ENCODE data around the gene PKP1.

PKP1 gene

DNA sequence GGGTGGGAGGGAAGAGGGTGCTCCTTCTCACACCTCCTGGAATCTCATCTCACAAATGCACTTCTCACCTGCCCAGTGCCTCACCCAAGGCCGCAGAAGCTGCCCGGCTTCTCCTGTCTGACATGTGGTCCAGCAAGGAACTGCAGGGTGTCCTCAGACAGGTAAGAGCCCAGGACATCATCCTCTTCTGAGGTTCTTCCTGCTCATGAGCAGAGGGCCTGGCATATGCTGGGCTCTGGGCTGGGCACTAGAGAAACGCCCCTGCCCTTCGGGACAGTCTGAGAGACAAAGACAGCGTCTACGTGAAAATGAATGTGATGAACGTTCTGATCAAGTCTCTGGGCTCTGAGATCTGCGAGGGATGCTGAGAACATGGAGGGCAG is 42.4 kb downstream of the PKP1 start:
- Histone ChIP-seq H3K27me3 (ENCODE audit: control insufficient read depth in 1 of 2, insufficient read depth in 2 of 2, low read length in 2 of 2) (peaks cover 0 to 6% of the 10 kb centered on the region in 2 donors), H3K9me3 (ENCODE audit: control insufficient read depth in 1 of 2, low read length in 2 of 2) (no peaks in the 10 kb centered on the region), H3K4me1 (ENCODE audit: control insufficient read depth in 1 of 2, insufficient read depth in 2 of 2, low read length in 2 of 2) (no peaks in the 10 kb centered on the region), H3K27ac (ENCODE audit: low read depth, low read length) (no peak overlapping the region), H3K4me3 (ENCODE audit: low read depth in 1 of 2, low read length in 2 of 2) (no peak overlapping the region), H3K36me3 (ENCODE audit: control insufficient read depth in 1 of 2, insufficient read depth in 2 of 2, low read length in 2 of 2) (no peaks in the 10 kb centered on the region), H3K9ac (ENCODE audit: low read depth in 1 of 2, low read length in 2 of 2) (no peak overlapping the region)

DNA sequence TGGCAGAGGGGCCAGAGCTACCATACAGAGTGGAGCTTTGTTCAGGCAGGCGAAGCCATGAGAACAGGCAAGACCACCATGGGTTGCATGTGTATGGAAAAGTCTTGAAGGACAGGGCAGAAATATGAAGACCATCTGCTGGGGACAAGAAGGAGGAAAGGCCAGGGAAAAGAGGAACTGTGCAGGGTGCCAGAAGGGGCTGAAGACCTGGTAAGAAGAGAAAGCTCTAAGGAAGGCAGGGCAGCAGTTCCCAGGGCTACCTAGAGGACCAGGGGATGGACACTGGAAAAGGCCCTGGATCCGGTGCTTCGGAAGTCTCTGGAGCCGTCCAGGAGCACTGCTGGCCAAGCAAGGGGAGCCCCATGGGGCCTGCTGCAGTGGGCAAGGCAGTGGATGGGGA is 43.4 kb downstream of the PKP1 start:
- Histone ChIP-seq H3K36me3 (ENCODE audit: control insufficient read depth in 1 of 2, insufficient read depth in 2 of 2, low read length in 2 of 2) (no peaks in the 10 kb centered on the region), H3K4me1 (ENCODE audit: control insufficient read depth in 1 of 2, insufficient read depth in 2 of 2, low read length in 2 of 2) (no peaks in the 10 kb centered on the region), H3K27ac (ENCODE audit: low read depth, low read length) (no peak overlapping the region), H3K9ac (ENCODE audit: low read depth in 1 of 2, low read length in 2 of 2) (no peak overlapping the region), H3K27me3 (ENCODE audit: control insufficient read depth in 1 of 2, insufficient read depth in 2 of 2, low read length in 2 of 2) (peaks cover 0 to 6% of the 10 kb centered on the region in 2 donors), H3K4me3 (ENCODE audit: low read depth in 1 of 2, low read length in 2 of 2) (no peak overlapping the region), H3K9me3 (ENCODE audit: control insufficient read depth in 1 of 2, low read length in 2 of 2) (no peaks in the 10 kb centered on the region)

DNA sequence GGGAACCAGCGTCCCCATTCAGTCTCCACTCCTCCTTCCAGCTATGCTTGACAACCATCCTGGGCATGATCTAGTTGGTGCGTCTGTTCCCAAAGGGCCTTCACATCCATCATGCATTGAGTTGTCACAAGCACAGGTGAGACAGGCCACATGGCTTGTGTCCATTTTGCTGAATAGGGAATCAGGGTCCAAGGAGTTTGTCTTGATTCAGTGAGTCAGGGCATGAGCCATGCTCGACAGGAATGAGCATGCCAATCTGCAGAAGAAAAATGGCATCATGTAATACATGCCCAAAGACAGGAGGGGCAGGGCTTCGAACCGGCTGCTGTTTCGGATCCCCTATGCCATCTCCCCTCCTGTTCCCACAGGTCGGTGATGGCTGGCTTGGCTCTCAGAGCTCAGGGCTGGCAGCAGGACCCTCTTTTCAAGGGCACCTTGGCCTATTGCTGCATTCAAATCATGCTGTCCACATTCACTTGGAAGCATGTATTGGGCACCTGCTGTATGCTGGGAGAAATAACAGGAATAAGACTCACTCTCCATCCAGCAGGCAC is 44.5 kb downstream of the PKP1 start:
- H3K27ac ChIP-seq (ENCODE audit: low read depth, low read length), result no peak overlapping the region
- peaks cover 0 to 6% of the 10 kb centered on the region in 2 donors for H3K27me3 ChIP-seq (ENCODE audit: control insufficient read depth in 1 of 2, insufficient read depth in 2 of 2, low read length in 2 of 2)

DNA sequence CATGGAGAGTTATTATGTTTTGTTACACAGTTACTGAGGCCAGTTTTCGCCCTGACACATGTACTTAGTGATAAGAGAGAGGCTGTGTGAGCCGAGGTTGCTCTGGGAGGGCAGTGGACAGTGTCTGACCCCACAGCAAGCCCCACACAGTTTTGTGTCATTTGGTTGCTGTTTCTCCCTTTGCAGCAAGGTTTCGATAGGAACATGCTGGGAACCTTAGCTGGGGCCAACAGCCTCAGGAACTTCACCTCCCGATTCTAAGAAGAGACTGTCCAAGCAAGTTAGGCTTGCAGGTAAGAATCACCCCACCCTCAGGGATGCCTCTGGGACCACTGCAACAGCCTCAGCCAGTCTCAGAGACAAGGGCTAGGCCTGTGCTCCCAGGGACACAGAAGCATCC is 45.3 kb downstream of the PKP1 start:
- Histone ChIP-seq H3K36me3 (ENCODE audit: control insufficient read depth in 1 of 2, insufficient read depth in 2 of 2, low read length in 2 of 2) (no peaks in the 10 kb centered on the region), H3K4me1 (ENCODE audit: control insufficient read depth in 1 of 2, insufficient read depth in 2 of 2, low read length in 2 of 2) (no peaks in the 10 kb centered on the region), H3K4me3 (ENCODE audit: low read depth in 1 of 2, low read length in 2 of 2) (no peak overlapping the region), H3K9ac (ENCODE audit: low read depth in 1 of 2, low read length in 2 of 2) (no peak overlapping the region), H3K27ac (ENCODE audit: low read depth, low read length) (no peak overlapping the region), H3K9me3 (ENCODE audit: control insufficient read depth in 1 of 2, low read length in 2 of 2) (no peaks in the 10 kb centered on the region), H3K27me3 (ENCODE audit: control insufficient read depth in 1 of 2, insufficient read depth in 2 of 2, low read length in 2 of 2) (peaks cover 0 to 2% of the 10 kb centered on the region in 2 donors)

More for the DNA sequence above, 44.5 kb downstream of the PKP1 start:
- Histone ChIP-seq H3K4me3 (ENCODE audit: low read depth in 1 of 2, low read length in 2 of 2) (no peak overlapping the region), H3K9ac (ENCODE audit: low read depth in 1 of 2, low read length in 2 of 2) (no peak overlapping the region), H3K4me1 (ENCODE audit: control insufficient read depth in 1 of 2, insufficient read depth in 2 of 2, low read length in 2 of 2) (no peaks in the 10 kb centered on the region), H3K9me3 (ENCODE audit: control insufficient read depth in 1 of 2, low read length in 2 of 2) (no peaks in the 10 kb centered on the region), H3K36me3 (ENCODE audit: control insufficient read depth in 1 of 2, insufficient read depth in 2 of 2, low read length in 2 of 2) (no peaks in the 10 kb centered on the region)

DNA sequence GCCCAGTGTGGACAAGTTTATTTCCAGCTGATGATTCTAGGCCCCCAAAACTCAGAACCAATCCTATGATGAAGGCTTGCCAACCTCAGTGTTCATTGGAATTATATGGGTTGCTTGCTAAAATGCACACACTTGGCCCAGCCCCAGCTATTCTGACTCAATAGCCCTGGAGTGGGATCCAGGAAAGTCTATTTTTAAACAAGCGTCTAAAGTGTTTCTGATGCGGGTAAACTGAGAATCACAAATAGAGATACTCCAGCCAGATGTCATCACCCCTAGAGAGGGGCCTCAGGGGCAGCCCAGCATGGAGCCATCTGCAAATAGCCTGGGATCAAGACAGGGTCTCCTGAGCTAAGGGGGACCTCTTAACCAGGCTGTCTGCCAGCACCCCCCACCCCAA is 46.0 kb downstream of the PKP1 start:
- no peak overlapping the region for H3K27ac ChIP-seq (ENCODE audit: low read depth, low read length)
- H3K4me3 ChIP-seq (ENCODE audit: low read depth in 1 of 2, low read length in 2 of 2), result no peak overlapping the region

DNA sequence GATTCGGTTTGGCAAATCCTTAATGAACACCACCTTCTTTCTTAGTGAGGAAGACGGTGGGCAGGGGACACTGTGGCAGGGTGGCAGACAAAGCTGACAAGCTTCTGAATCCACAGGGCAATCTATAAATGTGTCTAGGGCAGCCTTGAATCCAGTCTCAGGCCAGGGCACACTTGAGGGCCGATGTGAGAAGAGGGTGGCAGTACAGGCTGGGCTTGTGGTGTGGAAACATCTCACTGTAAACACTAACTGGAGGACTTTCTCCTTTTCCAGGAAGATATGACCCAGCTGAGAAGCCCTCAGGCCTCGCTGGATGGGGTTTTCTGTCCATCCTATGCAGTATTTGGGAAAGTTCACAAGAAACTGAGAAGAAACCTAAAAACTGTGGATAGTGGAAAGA is 46.5 kb downstream of the PKP1 start:
- H3K36me3 ChIP-seq (ENCODE audit: control insufficient read depth in 1 of 2, insufficient read depth in 2 of 2, low read length in 2 of 2), result no peaks in the 10 kb centered on the region
- no peak overlapping the region for H3K4me3 ChIP-seq (ENCODE audit: low read depth in 1 of 2, low read length in 2 of 2)
- peaks cover 0 to 2% of the 10 kb centered on the region in 2 donors for H3K27me3 ChIP-seq (ENCODE audit: control insufficient read depth in 1 of 2, insufficient read depth in 2 of 2, low read length in 2 of 2)
- no peak overlapping the region for H3K9ac ChIP-seq (ENCODE audit: low read depth in 1 of 2, low read length in 2 of 2)
- no peak overlapping the region for H3K27ac ChIP-seq (ENCODE audit: low read depth, low read length)
- no peaks in the 10 kb centered on the region for H3K4me1 ChIP-seq (ENCODE audit: control insufficient read depth in 1 of 2, insufficient read depth in 2 of 2, low read length in 2 of 2)
- no peaks in the 10 kb centered on the region for H3K9me3 ChIP-seq (ENCODE audit: control insufficient read depth in 1 of 2, low read length in 2 of 2)

More for the DNA sequence above, 46.0 kb downstream of the PKP1 start:
- H3K9ac ChIP-seq (ENCODE audit: low read depth in 1 of 2, low read length in 2 of 2), result no peak overlapping the region
- H3K36me3 ChIP-seq (ENCODE audit: control insufficient read depth in 1 of 2, insufficient read depth in 2 of 2, low read length in 2 of 2), result no peaks in the 10 kb centered on the region
- peaks cover 0 to 2% of the 10 kb centered on the region in 2 donors for H3K27me3 ChIP-seq (ENCODE audit: control insufficient read depth in 1 of 2, insufficient read depth in 2 of 2, low read length in 2 of 2)
- H3K9me3 ChIP-seq (ENCODE audit: control insufficient read depth in 1 of 2, low read length in 2 of 2), result no peaks in the 10 kb centered on the region
- H3K4me1 ChIP-seq (ENCODE audit: control insufficient read depth in 1 of 2, insufficient read depth in 2 of 2, low read length in 2 of 2), result no peaks in the 10 kb centered on the region

DNA sequence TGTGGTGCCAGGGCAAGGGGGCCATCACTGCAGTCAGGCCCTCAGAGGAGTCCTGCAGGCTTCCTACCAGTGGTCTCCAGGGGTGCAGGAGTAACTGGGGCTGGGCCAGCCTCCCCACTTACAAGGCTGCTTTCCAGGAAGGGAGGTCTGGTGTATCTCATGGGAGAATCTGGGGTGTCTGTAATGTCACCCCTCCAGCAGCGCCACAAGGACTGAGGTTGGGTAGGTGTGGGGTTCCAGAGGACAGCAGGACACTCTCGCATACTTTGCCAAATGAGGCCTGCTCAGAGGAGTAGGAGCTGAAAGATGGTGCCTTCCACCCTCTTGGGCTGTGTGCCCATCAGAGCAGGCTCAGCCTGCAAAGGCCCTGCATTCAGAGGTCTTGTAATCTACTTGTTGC is 47.2 kb downstream of the PKP1 start:
- Histone ChIP-seq H3K9ac (ENCODE audit: low read depth in 1 of 2, low read length in 2 of 2) (no peak overlapping the region), H3K4me3 (ENCODE audit: low read depth in 1 of 2, low read length in 2 of 2) (no peak overlapping the region), H3K27ac (ENCODE audit: low read depth, low read length) (no peak overlapping the region), H3K9me3 (ENCODE audit: control insufficient read depth in 1 of 2, low read length in 2 of 2) (no peaks in the 10 kb centered on the region), H3K27me3 (ENCODE audit: control insufficient read depth in 1 of 2, insufficient read depth in 2 of 2, low read length in 2 of 2) (peaks cover 0 to 2% of the 10 kb centered on the region in 2 donors), H3K36me3 (ENCODE audit: control insufficient read depth in 1 of 2, insufficient read depth in 2 of 2, low read length in 2 of 2) (no peaks in the 10 kb centered on the region), H3K4me1 (ENCODE audit: control insufficient read depth in 1 of 2, insufficient read depth in 2 of 2, low read length in 2 of 2) (no peaks in the 10 kb centered on the region)

DNA sequence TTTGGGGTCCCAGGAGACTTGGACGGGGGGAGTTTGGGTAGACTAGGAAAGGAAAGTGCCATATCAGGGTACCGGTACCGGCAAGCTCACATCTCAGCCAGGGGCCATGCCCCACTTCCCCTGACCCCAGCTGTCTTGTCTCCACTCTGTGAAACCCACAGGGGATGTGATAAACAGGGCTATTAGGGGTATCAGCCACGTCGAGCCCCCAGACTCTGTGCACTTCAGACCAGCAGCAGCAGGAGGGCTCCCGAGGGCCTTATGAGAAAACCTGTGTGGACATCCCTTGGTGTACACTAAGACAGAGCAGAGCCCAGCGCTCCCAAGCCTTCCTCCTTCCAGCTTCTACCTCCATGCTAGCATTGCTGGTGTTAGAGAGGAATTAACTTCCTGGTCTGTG is 47.9 kb downstream of the PKP1 start:
- H3K4me1 ChIP-seq (ENCODE audit: control insufficient read depth in 1 of 2, insufficient read depth in 2 of 2, low read length in 2 of 2), result no peaks in the 10 kb centered on the region
- H3K9ac ChIP-seq (ENCODE audit: low read depth in 1 of 2, low read length in 2 of 2), result no peak overlapping the region
- no peaks in the 10 kb centered on the region for H3K9me3 ChIP-seq (ENCODE audit: control insufficient read depth in 1 of 2, low read length in 2 of 2)
- peaks cover 0 to 2% of the 10 kb centered on the region in 2 donors for H3K27me3 ChIP-seq (ENCODE audit: control insufficient read depth in 1 of 2, insufficient read depth in 2 of 2, low read length in 2 of 2)
- H3K4me3 ChIP-seq (ENCODE audit: low read depth in 1 of 2, low read length in 2 of 2), result no peak overlapping the region
- H3K27ac ChIP-seq (ENCODE audit: low read depth, low read length), result no peak overlapping the region
- no peaks in the 10 kb centered on the region for H3K36me3 ChIP-seq (ENCODE audit: control insufficient read depth in 1 of 2, insufficient read depth in 2 of 2, low read length in 2 of 2)

DNA sequence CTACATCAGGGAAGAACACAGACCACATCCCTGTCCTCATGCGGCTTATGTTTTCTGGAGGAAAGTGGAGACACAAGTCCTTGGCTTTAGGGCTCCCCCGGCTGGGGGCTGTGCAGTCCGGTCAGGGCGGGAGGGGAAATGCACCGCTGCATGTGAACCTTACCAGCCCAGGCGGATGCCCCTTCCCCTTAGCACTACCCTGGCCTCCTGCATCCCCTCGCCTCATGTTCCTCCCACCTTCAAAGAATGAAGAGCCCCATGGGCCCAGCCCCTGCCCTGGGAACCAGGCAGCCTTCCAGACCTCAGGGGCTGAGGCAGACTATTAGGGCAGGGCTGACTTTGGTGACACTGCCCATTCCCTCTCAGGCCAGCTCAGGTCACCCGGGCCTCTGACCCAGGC is 48.7 kb downstream of the PKP1 start:
- H3K27ac ChIP-seq (ENCODE audit: low read depth, low read length), result no peak overlapping the region
- H3K27me3 ChIP-seq (ENCODE audit: control insufficient read depth in 1 of 2, insufficient read depth in 2 of 2, low read length in 2 of 2), result peaks cover 0 to 1% of the 10 kb centered on the region in 2 donors
- H3K9ac ChIP-seq (ENCODE audit: low read depth in 1 of 2, low read length in 2 of 2), result no peak overlapping the region
- H3K4me3 ChIP-seq (ENCODE audit: low read depth in 1 of 2, low read length in 2 of 2), result no peak overlapping the region
- H3K36me3 ChIP-seq (ENCODE audit: control insufficient read depth in 1 of 2, insufficient read depth in 2 of 2, low read length in 2 of 2), result no peaks in the 10 kb centered on the region
- H3K9me3 ChIP-seq (ENCODE audit: control insufficient read depth in 1 of 2, low read length in 2 of 2), result no peaks in the 10 kb centered on the region
- no peaks in the 10 kb centered on the region for H3K4me1 ChIP-seq (ENCODE audit: control insufficient read depth in 1 of 2, insufficient read depth in 2 of 2, low read length in 2 of 2)

DNA sequence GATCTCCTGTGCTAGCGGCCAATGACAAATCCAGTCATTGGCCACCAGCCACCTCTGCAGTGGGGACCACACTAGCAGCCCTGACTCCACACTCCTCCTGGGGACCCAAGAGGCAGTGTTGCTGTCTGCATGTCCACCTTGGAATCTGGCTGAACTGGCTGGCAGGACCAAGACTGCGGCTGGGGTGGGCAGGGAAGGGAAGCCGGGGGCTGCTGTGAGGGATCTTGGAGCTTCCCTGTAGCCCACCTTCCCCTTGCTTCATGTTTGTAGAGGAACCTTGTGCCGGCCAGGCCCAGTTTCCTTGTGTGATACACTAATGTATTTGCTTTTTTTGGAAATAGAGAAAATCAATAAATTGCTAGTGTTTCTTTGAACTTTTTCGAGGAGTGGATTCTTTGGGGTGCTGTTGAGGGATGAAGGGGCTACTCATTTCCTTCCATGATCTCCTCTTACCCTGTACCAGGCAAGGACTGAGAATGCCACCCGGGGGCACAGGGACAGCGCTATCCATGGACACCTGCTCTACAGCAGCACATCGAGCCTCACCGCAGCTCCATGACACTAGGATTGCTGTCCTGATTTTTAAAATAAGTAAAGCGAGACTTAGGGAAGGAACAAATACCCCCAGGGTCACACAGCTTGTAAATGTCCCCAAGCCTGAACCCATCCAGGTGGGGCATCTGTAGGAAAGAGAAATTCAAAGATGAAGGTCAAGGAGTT is 49.5 kb downstream of the PKP1 start:
- no peaks in the 10 kb centered on the region for H3K27me3 ChIP-seq (ENCODE audit: control insufficient read depth in 1 of 2, insufficient read depth in 2 of 2, low read length in 2 of 2)
- no peaks in the 10 kb centered on the region for H3K4me1 ChIP-seq (ENCODE audit: control insufficient read depth in 1 of 2, insufficient read depth in 2 of 2, low read length in 2 of 2)
- no peaks in the 10 kb centered on the region for H3K36me3 ChIP-seq (ENCODE audit: control insufficient read depth in 1 of 2, insufficient read depth in 2 of 2, low read length in 2 of 2)
- H3K4me3 ChIP-seq (ENCODE audit: low read depth in 1 of 2, low read length in 2 of 2), result no peak overlapping the region
- no peak overlapping the region for H3K27ac ChIP-seq (ENCODE audit: low read depth, low read length)
- no peaks in the 10 kb centered on the region for H3K9me3 ChIP-seq (ENCODE audit: control insufficient read depth in 1 of 2, low read length in 2 of 2)
- H3K9ac ChIP-seq (ENCODE audit: low read depth in 1 of 2, low read length in 2 of 2), result no peak overlapping the region

Measured in duodenal mucosa (tissue), 2 donors.